MM.1S (cell line): ENCODE measurements around the gene CCR2.

Experiments
- EZH2 ChIP-seq: fragments of 300-600 bp; sonication (generic); optimal IDR thresholded peaks from 2 replicates; pipeline ENCODE3; 2017; ENCODE audit warnings: low read depth, mild to moderate bottlenecking, antibody characterized with exemption, low read length, mixed read lengths
- EZH2phosphoT487 ChIP-seq: fragments of 300-600 bp; sonication (generic); IDR thresholded peaks from 2 replicates; pipeline ENCODE4 v1.6.1; 2018; ENCODE audit warnings: antibody characterized with exemption, low read length
- TF ChIP-seq, protein P1 (sequence below): fragments of 300-600 bp; sonication (generic); IDR thresholded peaks from 2 replicates; pipeline ENCODE4 v1.5.1; 2016; ENCODE audit warnings: antibody characterized with exemption, low read length, mixed read lengths

DNA sequence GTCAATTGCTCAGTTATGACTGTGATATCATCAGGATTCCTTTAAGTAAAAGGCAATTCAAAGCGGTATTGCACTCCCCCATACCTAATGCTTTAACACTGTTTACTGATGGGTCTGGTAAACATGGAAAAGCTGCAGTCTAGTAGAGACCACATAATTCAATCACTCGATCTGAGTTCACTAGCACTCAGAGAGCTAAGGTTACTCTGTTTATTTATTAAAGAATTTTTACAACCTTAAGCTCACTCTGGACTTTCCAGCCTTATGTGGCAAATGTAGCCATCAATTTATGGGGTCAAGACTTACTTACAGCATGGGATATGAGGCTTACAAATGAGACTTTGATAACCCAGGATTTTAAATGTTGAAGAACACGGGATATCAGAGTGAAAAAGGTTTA is 18.4 kb upstream of the CCR2 start:
- TF ChIP-seq, protein P1, sequence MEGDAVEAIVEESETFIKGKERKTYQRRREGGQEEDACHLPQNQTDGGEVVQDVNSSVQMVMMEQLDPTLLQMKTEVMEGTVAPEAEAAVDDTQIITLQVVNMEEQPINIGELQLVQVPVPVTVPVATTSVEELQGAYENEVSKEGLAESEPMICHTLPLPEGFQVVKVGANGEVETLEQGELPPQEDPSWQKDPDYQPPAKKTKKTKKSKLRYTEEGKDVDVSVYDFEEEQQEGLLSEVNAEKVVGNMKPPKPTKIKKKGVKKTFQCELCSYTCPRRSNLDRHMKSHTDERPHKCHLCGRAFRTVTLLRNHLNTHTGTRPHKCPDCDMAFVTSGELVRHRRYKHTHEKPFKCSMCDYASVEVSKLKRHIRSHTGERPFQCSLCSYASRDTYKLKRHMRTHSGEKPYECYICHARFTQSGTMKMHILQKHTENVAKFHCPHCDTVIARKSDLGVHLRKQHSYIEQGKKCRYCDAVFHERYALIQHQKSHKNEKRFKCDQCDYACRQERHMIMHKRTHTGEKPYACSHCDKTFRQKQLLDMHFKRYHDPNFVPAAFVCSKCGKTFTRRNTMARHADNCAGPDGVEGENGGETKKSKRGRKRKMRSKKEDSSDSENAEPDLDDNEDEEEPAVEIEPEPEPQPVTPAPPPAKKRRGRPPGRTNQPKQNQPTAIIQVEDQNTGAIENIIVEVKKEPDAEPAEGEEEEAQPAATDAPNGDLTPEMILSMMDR = no peak
- no peak for TF ChIP-seq EZH2
- no peak for TF ChIP-seq EZH2phosphoT487
